CD4-positive, CD25-positive, alpha-beta regulatory T cell (primary cell): Measurements from ENCODE around the gene SORBS2. TPM values are rescaled to one million over a fixed set of nuclear protein-coding genes. Genes with fewer than 3 reads are reported as not detected.
"Not testable (repeated sequence)": the region's sequence is repeated elsewhere in the genome, so short reads cannot be mapped to it uniquely, and the experiment has no call there.

Source experiments
- ATAC-seq, 2 donors: fragments of 150-1000 bp; cut with Tn5 transposase; one replicate each; pipeline ENCODE4 v1.10.0; 2021; ENCODE audit warnings: low read depth in 2 of 2, moderate number of reproducible peaks in 2 of 2, moderate library complexity in 1 of 2
- DNase-seq, 3 donors: peaks; one replicate each; pipeline versions ENCODE4 v3.0.0 to v3.0.0-alpha.2; 2012 to 2022; ENCODE audit warnings: mixed read lengths in 1 of 3
- H3K27ac ChIP-seq: one replicate; pipeline ENCODE4 v1.7.0; 2013; ENCODE audit warnings: mild to moderate bottlenecking, low read length; ENCODE audit not compliant: insufficient read depth, poor library complexity, severe bottlenecking
- H3K27me3 ChIP-seq: one replicate; pipeline ENCODE4 v1.7.0; 2013; ENCODE audit warnings: low read length; ENCODE audit not compliant: control insufficient read depth, insufficient read depth
- H3K36me3 ChIP-seq: one replicate; pipeline ENCODE4 v1.7.0; 2013; ENCODE audit warnings: mild to moderate bottlenecking, low read length, moderate library complexity; ENCODE audit not compliant: control insufficient read depth, insufficient read depth
- H3K4me1 ChIP-seq: 2 replicates; pipeline ENCODE4 v1.7.0; 2013; ENCODE audit warnings: mild to moderate bottlenecking, low read length; ENCODE audit not compliant: insufficient read depth, control insufficient read depth, poor library complexity, severe bottlenecking
- H3K4me3 ChIP-seq: one replicate; pipeline ENCODE4 v1.7.0; 2013; ENCODE audit warnings: low read depth, mild to moderate bottlenecking, low read length, moderate library complexity
- H3K9me3 ChIP-seq, 2 experiments: 1 replicate in 1 of 2; 2 replicates in 1 of 2; pipeline ENCODE4 v1.7.0; 2013; ENCODE audit warnings: low read length in 2 of 2, mild to moderate bottlenecking in 1 of 2, moderate library complexity in 1 of 2; ENCODE audit not compliant: control insufficient read depth in 2 of 2
- H3K27ac Mint-ChIP-seq, 3 donors: one replicate each; pipeline ENCODE4 v1.8.0; 2020 to 2022; ENCODE audit warnings: mild to moderate bottlenecking in 3 of 3, mixed read lengths in 3 of 3, moderate library complexity in 2 of 3
- H3K27me3 Mint-ChIP-seq: one replicate; pipeline ENCODE4 v1.8.0; 2022; ENCODE audit warnings: mild to moderate bottlenecking, mixed read lengths
- H3K36me3 Mint-ChIP-seq: one replicate; pipeline ENCODE4 v1.8.0; 2020; ENCODE audit warnings: mixed read lengths
- H3K4me1 Mint-ChIP-seq, 4 donors: one replicate each; pipeline ENCODE4 v1.8.0; 2020 to 2022; ENCODE audit warnings: mixed read lengths in 4 of 4, mild to moderate bottlenecking in 1 of 4
- H3K4me3 Mint-ChIP-seq, 4 donors: one replicate each; pipeline ENCODE4 v1.8.0; 2020 to 2022; ENCODE audit warnings: mild to moderate bottlenecking in 4 of 4, mixed read lengths in 4 of 4, moderate library complexity in 3 of 4
- H3K9me3 Mint-ChIP-seq, 7 donors: one replicate each; pipeline ENCODE4 v1.8.0; 2020 to 2022; ENCODE audit warnings: mixed read lengths in 7 of 7, mild to moderate bottlenecking in 3 of 7, moderate library complexity in 2 of 7
- polyA plus RNA-seq, 4 donors: library from polyadenylated mRNA; unstranded; fragments of 300-500 nt; fragmentation: Illumina TruSeq; gene quantifications; one replicate each; pipeline ENCODE4 v1.2.3, GENCODE V29; 2021
- total RNA-seq: library from RNA; stranded (reverse); gene quantifications from one replicate; pipeline ENCODE4 v1.2.3, GENCODE V29; 2022

Gene SORBS2
- total RNA-seq (0.07 TPM), polyA plus RNA-seq (not detected)

- DNase-seq (no peak), ATAC-seq (no peak)
- H3K4me3 ChIP-seq = no peak within 1 kb of the TSS
- no peaks in the 10 kb centered on the region for H3K9me3 ChIP-seq
- Mint-ChIP-seq H3K9me3 (no peaks in the 10 kb centered on the region), H3K4me3 (no peak within 1 kb of the TSS), H3K27ac (no peak within 1 kb of the TSS), H3K27me3 (peaks cover 6% of the 10 kb centered on the region), H3K4me1 (no peaks in the 10 kb centered on the region), H3K36me3 (no peaks in the 10 kb centered on the region)
- peaks cover 3% of the 10 kb centered on the region for H3K27me3 ChIP-seq
- H3K4me1 ChIP-seq = no peaks in the 10 kb centered on the region
- no peaks in the 10 kb centered on the region for H3K36me3 ChIP-seq
- no peak within 1 kb of the TSS for H3K27ac ChIP-seq
Measured at GRCh38 chr4:185811509-185812364, at the start of gene SORBS2. SORBS2 (minus strand) TSS chr4:185812194; CDS start chr4:185690571, 121,623 bp downstream.

- no peak for ATAC-seq
- H3K4me3 ChIP-seq = no peak overlapping the region
- no peaks in the 10 kb centered on the region for H3K27me3 Mint-ChIP-seq
- no peak overlapping the region for H3K27ac ChIP-seq
- H3K27ac Mint-ChIP-seq = no peak overlapping the region
- peaks cover 0 to 21% (median 2%) of the 10 kb centered on the region in 7 donors for H3K9me3 Mint-ChIP-seq
- H3K27me3 ChIP-seq = no peaks in the 10 kb centered on the region
- H3K4me1 ChIP-seq = no peaks in the 10 kb centered on the region
- H3K36me3 Mint-ChIP-seq = no peaks in the 10 kb centered on the region
- no peaks in the 10 kb centered on the region for H3K9me3 ChIP-seq
- DNase-seq = no peak
- H3K36me3 ChIP-seq = no peaks in the 10 kb centered on the region
- H3K4me3 Mint-ChIP-seq = no peak overlapping the region
- H3K4me1 Mint-ChIP-seq = no peaks in the 10 kb centered on the region
Measured at GRCh38 chr4:185859111-185859510, 47.1 kb upstream of the SORBS2 start.

- H3K27me3 Mint-ChIP-seq, ATAC-seq, H3K4me1 ChIP-seq, H3K27ac Mint-ChIP-seq, H3K36me3 Mint-ChIP-seq, H3K4me3 ChIP-seq, H3K4me3 Mint-ChIP-seq, H3K27me3 ChIP-seq, H3K27ac ChIP-seq, H3K36me3 ChIP-seq, DNase-seq, H3K9me3 ChIP-seq, H3K4me1 Mint-ChIP-seq: not testable (repeated sequence)
- peaks cover 0 to 21% (median 3%) of the 10 kb centered on the region in 7 donors for H3K9me3 Mint-ChIP-seq
Measured at GRCh38 chr4:185857561-185857960, 45.6 kb upstream of the SORBS2 start.

GRCh38 chr4:185853841-185854240 lies 41.8 kb upstream of the SORBS2 start:
- no peak overlapping the region for H3K4me3 ChIP-seq
- DNase-seq (no peak), ATAC-seq (no peak)
- no peaks in the 10 kb centered on the region for H3K9me3 ChIP-seq
- Mint-ChIP-seq H3K4me1 (no peaks in the 10 kb centered on the region), H3K27ac (no peak overlapping the region), H3K4me3 (no peak overlapping the region), H3K27me3 (no peaks in the 10 kb centered on the region), H3K36me3 (no peaks in the 10 kb centered on the region), H3K9me3 (peaks cover 0 to 15% (median 3%) of the 10 kb centered on the region in 7 donors)
- H3K4me1 ChIP-seq = no peaks in the 10 kb centered on the region
- H3K27me3 ChIP-seq = no peaks in the 10 kb centered on the region
- H3K27ac ChIP-seq = no peak overlapping the region
- H3K36me3 ChIP-seq = no peaks in the 10 kb centered on the region

GRCh38 chr4:185852961-185853360 lies 41.0 kb upstream of the SORBS2 start:
- H3K4me3 ChIP-seq = no peak overlapping the region
- Mint-ChIP-seq H3K9me3 (peaks cover 0 to 15% (median 3%) of the 10 kb centered on the region in 7 donors), H3K4me3 (no peak overlapping the region), H3K4me1 (no peaks in the 10 kb centered on the region), H3K36me3 (no peaks in the 10 kb centered on the region), H3K27me3 (no peaks in the 10 kb centered on the region), H3K27ac (no peak overlapping the region)
- H3K9me3 ChIP-seq = no peaks in the 10 kb centered on the region
- ATAC-seq = no peak
- DNase-seq = no peak
- H3K36me3 ChIP-seq = no peaks in the 10 kb centered on the region
- no peaks in the 10 kb centered on the region for H3K4me1 ChIP-seq
- H3K27ac ChIP-seq = no peak overlapping the region
- no peaks in the 10 kb centered on the region for H3K27me3 ChIP-seq

GRCh38 chr4:185849664-185850550 lies 37.9 kb upstream of the SORBS2 start:
- Mint-ChIP-seq H3K27ac (no peak overlapping the region), H3K4me1 (no peaks in the 10 kb centered on the region), H3K36me3 (no peaks in the 10 kb centered on the region), H3K9me3 (peaks cover 0 to 4% (median 0%) of the 10 kb centered on the region in 7 donors), H3K4me3 (no peak overlapping the region), H3K27me3 (no peaks in the 10 kb centered on the region)
- no peaks in the 10 kb centered on the region for H3K4me1 ChIP-seq
- H3K4me3 ChIP-seq = no peak overlapping the region
- H3K9me3 ChIP-seq = no peaks in the 10 kb centered on the region
- ATAC-seq (no peak), DNase-seq (no peak)
- H3K36me3 ChIP-seq = no peaks in the 10 kb centered on the region
- no peaks in the 10 kb centered on the region for H3K27me3 ChIP-seq
- no peak overlapping the region for H3K27ac ChIP-seq

- no peaks in the 10 kb centered on the region for H3K4me1 Mint-ChIP-seq
- H3K36me3 Mint-ChIP-seq = no peaks in the 10 kb centered on the region
- DNase-seq (no peak), ATAC-seq (no peak)
- peaks cover 0 to 4% (median 2%) of the 10 kb centered on the region in 7 donors for H3K9me3 Mint-ChIP-seq
- no peak overlapping the region for H3K27ac ChIP-seq
- no peak overlapping the region for H3K27ac Mint-ChIP-seq
- H3K4me1 ChIP-seq = no peaks in the 10 kb centered on the region
- no peak overlapping the region for H3K4me3 Mint-ChIP-seq
- no peaks in the 10 kb centered on the region for H3K9me3 ChIP-seq
- H3K27me3 ChIP-seq = no peaks in the 10 kb centered on the region
- H3K36me3 ChIP-seq = no peaks in the 10 kb centered on the region
- H3K27me3 Mint-ChIP-seq = no peaks in the 10 kb centered on the region
- no peak overlapping the region for H3K4me3 ChIP-seq
Measured at GRCh38 chr4:185847352-185848097, 35.5 kb upstream of the SORBS2 start.
